Nephron (organoid): Measurements from ENCODE around the gene SERHL2.
"Not testable (repeated sequence)": the region's sequence is repeated elsewhere in the genome, so short reads cannot be mapped to it uniquely, and the experiment has no call there.

Experiments used
- H3K27ac Mint-ChIP-seq, 3 experiments: 2 replicates each; pipeline ENCODE4 v1.8.0; 2020; ENCODE audit warnings: mixed read lengths in 3 of 3, mild to moderate bottlenecking in 2 of 3, moderate library complexity in 1 of 3
- H3K27me3 Mint-ChIP-seq: 2 replicates; pipeline ENCODE4 v1.8.0; 2021; ENCODE audit warnings: low read depth, mild to moderate bottlenecking, moderate library complexity, mixed read lengths
- H3K36me3 Mint-ChIP-seq: 2 replicates; pipeline ENCODE4 v1.8.0; 2020; ENCODE audit warnings: low read depth, mixed read lengths
- H3K4me1 Mint-ChIP-seq: 2 replicates; pipeline ENCODE4 v1.8.0; 2020; ENCODE audit warnings: mixed read lengths
- H3K4me3 Mint-ChIP-seq, 3 experiments: 2 replicates each; pipeline ENCODE4 v1.8.0; 2020; ENCODE audit warnings: mild to moderate bottlenecking in 3 of 3, mixed read lengths in 3 of 3, moderate library complexity in 2 of 3
- H3K9me3 Mint-ChIP-seq: 2 replicates; pipeline ENCODE4 v1.8.0; 2020; ENCODE audit warnings: mixed read lengths
- CTCF ChIP-seq, 3 experiments: fragments of 200-600 bp; sonication (generic); IDR thresholded peaks; one replicate each; pipeline ENCODE4 v1.5.0; 2021; ENCODE audit warnings: antibody characterized with exemption in 3 of 3; ENCODE audit not compliant: unreplicated experiment in 3 of 3

The SERHL2 gene

GRCh38 chr22:42601879-42602465 lies 48.2 kb downstream of the SERHL2 start:
- H3K27me3 Mint-ChIP-seq = no peaks in the 10 kb centered on the region
- no peak for TF ChIP-seq CTCF (IDR thresholded peaks at IDR 0.05; ENCODE audit: unreplicated experiment in 3 of 3)
- H3K27ac Mint-ChIP-seq = no peak overlapping the region
- peaks cover 76% of the 10 kb centered on the region for H3K36me3 Mint-ChIP-seq
- H3K4me3 Mint-ChIP-seq = no peak overlapping the region
- H3K4me1 Mint-ChIP-seq = peaks cover 20% of the 10 kb centered on the region
- H3K9me3 Mint-ChIP-seq = peaks cover 2% of the 10 kb centered on the region

DNA sequence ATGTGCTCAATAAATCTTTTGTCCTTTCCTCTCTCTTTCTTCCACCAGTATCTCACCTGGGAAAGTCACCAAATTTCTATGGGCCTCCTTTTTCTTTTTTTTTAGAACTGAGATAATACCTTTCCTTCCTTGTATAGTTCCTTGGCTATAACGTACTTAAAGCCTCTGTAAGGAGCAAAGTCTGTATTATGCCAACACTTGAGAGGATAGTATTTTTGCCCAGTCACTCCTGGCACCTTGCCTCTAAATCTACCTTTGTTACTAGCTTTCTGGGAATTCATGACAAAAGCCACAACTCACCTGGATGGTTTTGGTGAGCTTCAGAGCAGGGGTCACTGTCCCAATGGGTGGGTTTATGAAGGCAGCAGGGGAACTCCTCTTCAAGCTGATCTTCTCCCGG lies 48.7 kb downstream of the SERHL2 start:
- H3K9me3 Mint-ChIP-seq = peaks cover 2% of the 10 kb centered on the region
- no peak overlapping the region for H3K27ac Mint-ChIP-seq
- H3K4me3 Mint-ChIP-seq = no peak overlapping the region
- no peaks in the 10 kb centered on the region for H3K27me3 Mint-ChIP-seq
- peaks cover 17% of the 10 kb centered on the region for H3K4me1 Mint-ChIP-seq
- TF ChIP-seq CTCF (IDR thresholded peaks at IDR 0.05; ENCODE audit: unreplicated experiment in 3 of 3) = no peak
- peaks cover 76% of the 10 kb centered on the region for H3K36me3 Mint-ChIP-seq

DNA sequence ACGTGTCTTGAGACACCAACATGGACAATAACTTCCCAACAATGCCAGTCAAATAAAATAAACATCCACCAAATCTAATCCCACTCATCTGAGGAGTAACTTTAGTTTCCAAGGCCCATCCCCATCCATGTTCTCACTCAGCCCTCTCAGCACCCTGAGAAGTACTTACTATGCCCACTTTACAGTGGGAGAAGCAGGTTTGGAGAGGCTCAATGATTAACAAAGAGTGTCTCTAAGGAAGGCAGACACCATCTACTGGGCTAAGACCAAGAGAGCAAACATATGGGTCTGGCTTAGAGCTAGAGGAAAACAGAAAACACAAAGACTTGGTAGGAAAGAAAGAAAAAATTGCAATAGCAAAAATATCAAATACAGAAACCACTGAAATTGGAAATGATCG lies 49.7 kb downstream of the SERHL2 start:
- Mint-ChIP-seq H3K36me3 (peaks cover 80% of the 10 kb centered on the region), H3K4me3 (no peak overlapping the region), H3K27me3 (no peaks in the 10 kb centered on the region), H3K27ac (peak overlapping the region; percentile 28 to 69 (median 63)), H3K9me3 (peaks cover 2% of the 10 kb centered on the region), H3K4me1 (peaks cover 23% of the 10 kb centered on the region)
- no peak for TF ChIP-seq CTCF (IDR thresholded peaks at IDR 0.05; ENCODE audit: unreplicated experiment in 3 of 3)

DNA sequence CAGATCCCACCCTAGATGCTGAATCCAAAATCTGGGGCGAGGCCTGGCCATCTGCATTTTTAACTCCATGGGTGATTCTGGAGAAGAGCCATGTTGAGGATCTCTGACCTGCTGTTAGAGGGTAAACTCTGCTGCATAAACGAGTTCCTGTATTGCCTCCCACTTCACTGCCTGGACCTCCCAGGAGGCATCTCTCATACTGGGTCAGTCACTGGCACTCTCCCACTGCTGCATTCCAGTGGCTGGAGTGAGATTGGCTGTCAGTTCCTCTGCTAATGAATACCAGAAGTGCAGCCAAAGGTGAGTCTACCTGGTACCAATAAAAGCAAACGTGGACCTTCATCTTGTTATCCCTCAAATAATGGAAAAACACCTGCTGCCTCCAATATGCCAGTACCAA lies 50.6 kb downstream of the SERHL2 start:
- Mint-ChIP-seq H3K4me3 (no peak overlapping the region), H3K27me3 (no peaks in the 10 kb centered on the region), H3K27ac (peak overlapping the region in 1 of 3 experiments; percentile 16), H3K4me1 (peaks cover 32% of the 10 kb centered on the region), H3K36me3 (peaks cover 78% of the 10 kb centered on the region), H3K9me3 (peaks cover 2% of the 10 kb centered on the region)
- TF ChIP-seq CTCF (IDR thresholded peaks at IDR 0.05; ENCODE audit: unreplicated experiment in 3 of 3) = no peak

DNA sequence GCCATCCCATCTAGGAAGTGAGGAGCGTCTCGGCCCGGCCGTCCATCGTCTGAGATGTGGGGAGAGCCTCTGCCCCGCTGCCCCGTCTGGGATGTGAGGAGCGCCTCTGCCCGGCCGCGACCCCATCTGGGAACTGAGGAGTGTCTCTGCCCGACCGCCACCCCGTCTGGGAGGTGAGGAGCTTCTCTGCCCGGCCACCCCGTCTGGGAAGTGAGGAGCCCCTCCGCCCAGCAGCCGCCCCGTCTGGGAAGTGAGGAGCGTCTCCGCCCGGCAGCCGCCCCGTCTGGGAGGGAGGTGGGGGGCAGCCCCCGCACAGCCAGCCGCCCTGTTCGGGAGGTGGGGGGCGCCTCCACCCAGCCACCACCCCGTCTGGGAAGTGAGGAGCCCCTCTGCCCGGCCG lies 53.9 kb downstream of the SERHL2 start:
- not testable (repeated sequence) for H3K9me3 Mint-ChIP-seq, H3K4me3 Mint-ChIP-seq, H3K27me3 Mint-ChIP-seq
- Mint-ChIP-seq H3K36me3 (peaks cover 78% of the 10 kb centered on the region), H3K27ac (peak overlapping the region in 1 of 3 experiments; percentile 58), H3K4me1 (peaks cover 61% of the 10 kb centered on the region)

DNA sequence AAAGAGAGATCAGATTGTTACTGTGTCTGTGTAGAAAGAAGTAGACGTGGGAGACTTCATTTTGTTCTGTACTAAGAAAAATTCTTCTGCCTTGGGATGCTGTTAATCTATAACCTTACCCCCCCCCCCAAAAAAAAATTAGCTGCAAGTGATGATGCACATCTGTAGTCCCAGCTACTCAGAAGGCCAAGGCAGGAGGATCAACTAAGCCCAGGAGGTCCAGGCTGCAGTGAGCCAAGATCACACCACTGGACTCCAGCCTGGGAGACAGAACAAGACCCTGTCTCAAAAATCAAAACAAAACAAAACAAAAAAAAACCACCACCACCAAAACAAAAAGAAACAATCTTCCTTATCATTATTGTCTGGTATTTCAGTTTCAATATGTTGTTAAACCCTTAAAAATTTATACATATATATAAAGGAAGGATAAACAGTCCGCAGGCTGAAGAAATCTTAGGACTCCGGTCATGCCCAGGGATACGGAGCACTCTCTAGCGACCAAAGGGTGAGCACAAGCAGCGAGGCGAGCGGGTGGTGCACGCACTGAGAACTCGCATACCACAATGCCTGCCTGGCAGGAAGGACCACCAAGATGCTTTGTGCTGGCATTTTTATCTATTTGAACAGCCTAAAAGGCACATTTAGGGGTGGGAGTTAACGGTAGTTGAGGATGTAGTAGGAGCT lies 54.5 kb downstream of the SERHL2 start:
- peaks cover 2% of the 10 kb centered on the region for H3K9me3 Mint-ChIP-seq
- no peaks in the 10 kb centered on the region for H3K27me3 Mint-ChIP-seq
- peak overlapping the region; percentile 86 to 100 (median 97) for H3K27ac Mint-ChIP-seq
- peaks cover 66% of the 10 kb centered on the region for H3K4me1 Mint-ChIP-seq
- peak overlapping the region in 2 of 3 experiments; percentile 53 to 76 for H3K4me3 Mint-ChIP-seq
- TF ChIP-seq CTCF (IDR thresholded peaks at IDR 0.05; ENCODE audit: unreplicated experiment in 3 of 3) = no peak
- H3K36me3 Mint-ChIP-seq = peaks cover 76% of the 10 kb centered on the region
